Thyroid gland (tissue), 4 donors: ENCODE data around the gene ETV1.

Source experiments
- CTCF ChIP-seq, 6 experiments: fragments of 200-600 bp in 3 of 6; fragments of 450-650 bp in 3 of 6; sonication (generic) in 3 of 6; IDR thresholded peaks; one replicate each; pipeline ENCODE4 v1.5.1; 2016 to 2019; ENCODE audit warnings: antibody characterized with exemption in 6 of 6, mild to moderate bottlenecking in 2 of 6, inconsistent platforms in 1 of 6, moderate library complexity in 1 of 6
- POLR2A ChIP-seq, 2 donors: fragments of 450-650 bp; IDR thresholded peaks; one replicate each; pipeline ENCODE4 v1.6.1; 2017; ENCODE audit warnings: antibody characterized with exemption in 2 of 2, mild to moderate bottlenecking in 2 of 2, moderate library complexity in 1 of 2

DNA sequence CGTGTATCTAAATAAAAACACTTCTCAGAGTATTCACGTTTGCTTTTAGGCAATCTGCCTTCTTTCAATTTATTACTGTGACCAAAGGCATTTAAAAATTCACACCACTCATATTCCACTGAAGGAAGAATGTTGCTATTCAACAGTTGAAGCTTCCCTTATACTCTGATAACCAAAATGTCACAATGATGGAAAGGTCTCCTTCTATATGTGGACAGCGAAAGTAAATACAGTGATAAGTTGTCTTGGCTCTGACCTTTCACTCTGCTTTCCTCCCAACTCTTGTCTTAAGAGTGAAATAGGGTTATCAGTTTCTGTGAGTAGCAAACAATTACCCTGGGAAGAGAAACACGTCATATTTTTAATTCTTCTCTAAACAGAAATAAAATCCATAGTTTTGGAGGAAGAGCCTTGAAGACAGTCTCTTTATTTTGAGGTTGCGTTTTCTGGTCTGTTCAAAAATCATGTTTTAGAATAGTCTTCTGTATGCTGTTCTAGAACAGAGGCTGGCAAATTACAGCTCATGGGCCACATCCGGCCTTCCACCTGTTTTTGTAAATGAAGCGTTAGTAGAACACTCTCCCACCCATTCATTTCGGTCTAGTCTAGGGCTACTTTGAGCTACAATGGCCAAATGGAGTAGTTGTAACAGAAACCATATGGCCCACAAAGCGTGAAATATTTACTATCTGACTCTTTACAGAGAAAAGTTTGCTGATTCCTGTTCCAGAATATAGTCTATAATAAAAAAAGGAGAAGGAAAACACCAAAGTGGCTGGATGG lies 41.3 kb downstream of the ETV1 start:
- TF ChIP-seq CTCF (IDR thresholded peaks at IDR 0.05) (no peak), POLR2A (IDR thresholded peaks at IDR 0.05) (no peak)
